Transverse colon (tissue), 4 donors: Measurements from ENCODE around the gene MAGEH1. TPM values are rescaled to one million over a fixed set of nuclear protein-coding genes. Genes with fewer than 3 reads are reported as not detected.
"Not testable (repeated sequence)": the region's sequence is repeated elsewhere in the genome, so short reads cannot be mapped to it uniquely, and the experiment has no call there.

ENCODE experiments used
- DNase-seq: peaks from one replicate; pipeline ENCODE4 v3.0.0-alpha.2; 2019
- H3K27ac ChIP-seq, 4 donors: fragments of 200-600 bp; sonication (generic); 2 replicates each; pipeline ENCODE4 v1.5.1; 2016 to 2018; ENCODE audit warnings: inconsistent platforms in 4 of 4
- H3K27me3 ChIP-seq: fragments of 200-600 bp; sonication (generic); 2 replicates; pipeline ENCODE4 v1.5.1; 2017; ENCODE audit warnings: inconsistent platforms
- H3K36me3 ChIP-seq, 4 donors: fragments of 200-600 bp; sonication (generic); 2 replicates each; pipeline ENCODE4 v1.5.1; 2017 to 2019; ENCODE audit warnings: inconsistent platforms in 4 of 4
- H3K4me1 ChIP-seq, 4 donors: fragments of 200-600 bp; sonication (generic); 2 replicates each; pipeline ENCODE4 v1.5.1; 2017 to 2020; ENCODE audit warnings: inconsistent platforms in 4 of 4
- H3K4me3 ChIP-seq, 4 donors: fragments of 200-600 bp; sonication (generic); 1 replicate in 1 of 4; 2 replicates in 3 of 4; pipeline versions ENCODE4 v1.5.1 to v1.6.1; 2017 to 2019; ENCODE audit warnings: inconsistent platforms in 4 of 4
- H3K9me3 ChIP-seq, 2 donors: fragments of 200-600 bp; sonication (generic); 2 replicates each; pipeline ENCODE4 v1.5.1; 2017 to 2019; ENCODE audit warnings: inconsistent platforms in 2 of 2
- CTCF ChIP-seq, 5 experiments: fragments of 200-600 bp in 3 of 5; fragments of 450-650 bp in 2 of 5; sonication (generic) in 3 of 5; IDR thresholded peaks; 1 replicate in 2 of 5; 2 replicates in 3 of 5; pipeline ENCODE4 v1.5.1; 2016 to 2017; ENCODE audit warnings: antibody characterized with exemption in 5 of 5, inconsistent platforms in 3 of 5, mild to moderate bottlenecking in 2 of 5, moderate library complexity in 1 of 5
- EP300 ChIP-seq: sonication (generic); formaldehyde crosslinking; IDR thresholded peaks from one replicate; pipeline ENCODE4 v1.6.1; 2017; ENCODE audit warnings: antibody characterized with exemption, low read depth
- POLR2A ChIP-seq: fragments of 450-650 bp; IDR thresholded peaks from one replicate; pipeline ENCODE4 v1.6.1; 2016; ENCODE audit warnings: antibody characterized with exemption, mild to moderate bottlenecking, moderate library complexity
- POLR2AphosphoS5 ChIP-seq, 3 donors: sonication (generic); formaldehyde crosslinking; IDR thresholded peaks; one replicate each; pipeline ENCODE4 v1.6.1; 2016; ENCODE audit warnings: antibody characterized with exemption in 3 of 3
- WGBS, 2 donors: methylation state at CpG; one replicate each; pipeline ENCODE4 v1.1.5; 2018; ENCODE audit warnings: low coverage in 1 of 2; 5-methylcytosine and 5-hydroxymethylcytosine counted together
- in situ Hi-C, 4 donors: fragments of 200-750 bp; cut with MboI; loops; one replicate each; pipeline versions ENCODE4 v1.15.0 to v1.15.1; 2017; ENCODE audit warnings: low sequenced_read_pairs in 3 of 4, low pct_ligation_motif_present in 1 of 4, low pct_unique_long_range_greater_than_20kb in 1 of 4
- intact Hi-C: fragments of 100-400 bp; cut with DNase I; formaldehyde crosslinking; loops from one replicate; pipeline ENCODE4 v1.15.1; 2023; ENCODE audit warnings: low total_unique reads
- total RNA-seq, 4 donors: library from RNA; depleted of rRNA; stranded (reverse); fragments of >200 nt; gene quantifications; one replicate each; pipeline ENCODE4 v1.1.0, GENCODE V29; 2016

Gene MAGEH1
- total RNA-seq, 4 donors from 2014 or later: 3.0 to 10.6 (median 7.1) TPM

- no peak for DNase-seq
- intact Hi-C loops: no loop called here
- 36% methylated on average over 11 of the region's 11 CpGs; no CpG with 5 or more reads in 1 of the 2 donors for WGBS, 2 donors
- Histone ChIP-seq H3K9me3 (no peaks in the 10 kb centered on the region), H3K36me3 (no peaks in the 10 kb centered on the region), H3K4me1 (no peaks in the 10 kb centered on the region), H3K4me3 (peak overlapping the region; percentile 8 to 68 (median 52)), H3K27me3 (no peaks in the 10 kb centered on the region), H3K27ac (peak overlapping the region; percentile 87 to 92 (median 88))
- in situ Hi-C loops: no loop called here
- TF ChIP-seq EP300 (no peak), POLR2A (no peak), CTCF (IDR thresholded peaks at IDR 0.05) (no peak), POLR2AphosphoS5 (IDR thresholded peaks at IDR 0.05) (no peak)
These were observed 319 bp upstream of the MAGEH1 start for GRCh38 chrX:55451626-55451989.

GRCh38 chrX:55452833-55453124 lies 852 bp downstream of the MAGEH1 start:
- Histone ChIP-seq H3K4me1 (no peaks in the 10 kb centered on the region), H3K4me3 (peak overlapping the region; percentile 49 to 74 (median 61)), H3K27ac (peak overlapping the region; percentile 87 to 92 (median 88)), H3K9me3 (no peaks in the 10 kb centered on the region), H3K36me3 (no peaks in the 10 kb centered on the region), H3K27me3 (no peaks in the 10 kb centered on the region)
- WGBS, 2 donors: 40% methylated on average over 9 of the region's 9 CpGs; no CpG with 5 or more reads in 1 of the 2 donors
- in situ Hi-C loops (no loop called here), intact Hi-C loops (no loop called here)
- no peak for DNase-seq
- no peak for TF ChIP-seq EP300

GRCh38 chrX:55455708-55456107 lies 3.8 kb downstream of the MAGEH1 start:
- H3K27ac ChIP-seq, intact Hi-C loops, H3K4me1 ChIP-seq, H3K9me3 ChIP-seq, DNase-seq, in situ Hi-C loops, H3K4me3 ChIP-seq, H3K27me3 ChIP-seq, H3K36me3 ChIP-seq: not testable (repeated sequence)
- no CpG with 5 or more reads among the region's 6 CpGs for WGBS, 2 donors

DNA sequence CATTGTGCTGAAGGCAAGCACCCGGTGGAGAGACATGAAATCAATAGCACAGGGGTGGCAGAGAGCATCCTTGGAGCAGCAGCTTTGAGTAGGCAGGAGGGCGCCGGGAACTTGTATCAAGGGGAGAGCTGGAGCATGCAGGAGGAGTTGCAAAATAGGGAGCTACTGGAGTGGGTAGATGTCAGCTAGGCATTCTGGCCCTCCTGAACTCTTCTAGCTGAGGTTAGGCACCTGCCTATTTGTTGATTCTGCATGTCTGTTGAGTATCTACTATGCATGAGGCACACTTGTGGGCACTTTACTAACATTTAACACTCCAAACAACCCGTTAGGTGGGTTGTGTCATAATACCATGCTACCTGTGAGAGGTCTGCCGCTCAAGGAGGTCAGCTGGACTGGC lies 7.5 kb downstream of the MAGEH1 start:
- H3K27me3 ChIP-seq, H3K36me3 ChIP-seq, H3K4me1 ChIP-seq, H3K9me3 ChIP-seq, H3K4me3 ChIP-seq, DNase-seq, intact Hi-C loops, in situ Hi-C loops, H3K27ac ChIP-seq: not testable (repeated sequence)
- no CpG with 5 or more reads among the region's 5 CpGs for WGBS, 2 donors

GRCh38 chrX:55459926-55460325 lies 8.0 kb downstream of the MAGEH1 start:
- H3K9me3 ChIP-seq, H3K36me3 ChIP-seq, H3K4me1 ChIP-seq, H3K27me3 ChIP-seq, H3K4me3 ChIP-seq, H3K27ac ChIP-seq, in situ Hi-C loops, intact Hi-C loops, DNase-seq: not testable (repeated sequence)
- no CpG with 5 or more reads among the region's 4 CpGs for WGBS, 2 donors

DNA sequence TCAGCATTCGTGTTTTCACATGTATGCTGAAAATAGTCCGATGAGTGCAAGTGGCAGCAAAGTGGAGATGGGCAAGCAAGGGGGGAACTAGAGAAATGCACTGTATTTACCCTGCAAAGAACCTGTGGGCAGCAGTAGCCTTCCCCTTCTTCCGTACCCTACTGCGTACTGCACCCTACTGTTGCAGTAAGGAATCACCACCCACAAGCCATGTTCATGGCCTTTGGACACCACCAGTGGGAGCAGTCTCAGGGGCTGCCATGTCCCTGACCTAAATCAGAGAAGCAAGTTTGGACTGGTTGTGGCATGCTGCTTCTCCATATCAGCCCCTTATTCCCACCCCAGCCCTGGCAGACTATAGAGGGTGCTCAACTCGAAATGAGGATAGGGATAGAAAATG lies 12.1 kb downstream of the MAGEH1 start:
- H3K27me3 ChIP-seq, H3K9me3 ChIP-seq, H3K27ac ChIP-seq, H3K4me3 ChIP-seq, H3K4me1 ChIP-seq, H3K36me3 ChIP-seq, intact Hi-C loops, DNase-seq, in situ Hi-C loops: not testable (repeated sequence)
- no CpG with 5 or more reads among the region's 5 CpGs for WGBS, 2 donors

- WGBS, 2 donors: no CpG with 5 or more reads among the region's 5 CpGs
- DNase-seq, H3K4me3 ChIP-seq, H3K4me1 ChIP-seq, H3K27ac ChIP-seq, H3K9me3 ChIP-seq, intact Hi-C loops, in situ Hi-C loops, H3K27me3 ChIP-seq, H3K36me3 ChIP-seq: not testable (repeated sequence)
These were observed 13.2 kb downstream of the MAGEH1 start for GRCh38 chrX:55465108-55465507.

GRCh38 chrX:55465791-55466190 lies 13.9 kb downstream of the MAGEH1 start:
- no CpG with 5 or more reads among the region's 5 CpGs for WGBS, 2 donors
- DNase-seq, H3K4me1 ChIP-seq, H3K9me3 ChIP-seq, H3K27ac ChIP-seq, H3K36me3 ChIP-seq, intact Hi-C loops, in situ Hi-C loops, H3K4me3 ChIP-seq, H3K27me3 ChIP-seq: not testable (repeated sequence)

GRCh38 chrX:55479956-55480355 lies 28.0 kb downstream of the MAGEH1 start:
- 83% methylated on average over 6 of the region's 8 CpGs; no CpG with 5 or more reads in 1 of the 2 donors for WGBS, 2 donors
- H3K36me3 ChIP-seq, H3K27me3 ChIP-seq, DNase-seq, H3K9me3 ChIP-seq, H3K27ac ChIP-seq, H3K4me3 ChIP-seq, H3K4me1 ChIP-seq: not testable (repeated sequence)
- in situ Hi-C loops (loop anchor here in 1 of 4 donors (25.0 kb wide), 1 partner anchor 232 kb away; the partner anchor contains the start of gene RRAGB), intact Hi-C loops (loop anchor here (10.0 kb wide), 1 partner anchor 235 kb away; the partner anchor contains the start of gene RRAGB)
